HG02885 (cell line): ENCODE results near the gene GPLD1.

Experiments used
- ATAC-seq: cut with Tn5 transposase; IDR thresholded peaks from one replicate; pipeline ENCODE4 v1.9.1; 2021; ENCODE audit warnings: mild to moderate bottlenecking; ENCODE audit not compliant: unreplicated experiment, poor library complexity

The GPLD1 gene

DNA sequence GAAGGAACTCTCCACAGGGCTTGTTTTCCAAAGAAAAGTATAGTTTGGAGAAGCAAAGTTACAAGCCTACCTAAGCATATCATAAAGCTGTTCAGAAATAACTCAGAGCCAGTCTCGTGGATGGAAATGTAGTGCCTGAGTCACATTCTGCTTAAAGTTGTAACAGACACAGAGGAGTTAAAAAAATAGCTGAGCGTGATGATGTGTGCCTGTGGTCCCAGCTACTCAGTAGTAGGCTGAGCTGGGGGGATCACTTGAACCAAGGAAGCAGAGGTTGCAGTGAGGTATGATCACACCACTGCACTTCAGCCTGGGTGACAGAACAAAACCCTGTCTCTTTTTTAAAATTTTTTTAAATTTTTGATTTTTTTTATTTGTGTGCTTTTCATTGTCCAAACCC, 12.0 kb upstream of the GPLD1 start:
- no peak for ATAC-seq

DNA sequence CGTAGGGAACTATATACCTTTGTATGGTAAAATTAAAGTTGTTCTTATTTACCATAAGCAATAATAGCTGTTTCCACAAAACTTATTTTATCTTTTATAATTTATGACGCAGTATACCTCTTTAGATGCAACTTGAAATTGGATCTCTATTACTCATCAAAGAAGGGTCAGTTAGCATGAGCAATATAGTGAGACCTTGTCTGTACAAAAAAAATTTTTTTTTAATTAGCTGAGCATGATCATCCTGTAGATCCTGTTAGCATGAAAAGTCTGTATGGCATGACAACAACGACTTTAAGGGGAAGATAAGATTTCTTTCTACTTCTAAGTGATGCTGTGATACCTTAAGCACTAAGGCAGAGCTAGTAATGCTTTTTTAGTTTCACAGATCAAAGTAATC, 11.3 kb upstream of the GPLD1 start:
- no peak for ATAC-seq

DNA sequence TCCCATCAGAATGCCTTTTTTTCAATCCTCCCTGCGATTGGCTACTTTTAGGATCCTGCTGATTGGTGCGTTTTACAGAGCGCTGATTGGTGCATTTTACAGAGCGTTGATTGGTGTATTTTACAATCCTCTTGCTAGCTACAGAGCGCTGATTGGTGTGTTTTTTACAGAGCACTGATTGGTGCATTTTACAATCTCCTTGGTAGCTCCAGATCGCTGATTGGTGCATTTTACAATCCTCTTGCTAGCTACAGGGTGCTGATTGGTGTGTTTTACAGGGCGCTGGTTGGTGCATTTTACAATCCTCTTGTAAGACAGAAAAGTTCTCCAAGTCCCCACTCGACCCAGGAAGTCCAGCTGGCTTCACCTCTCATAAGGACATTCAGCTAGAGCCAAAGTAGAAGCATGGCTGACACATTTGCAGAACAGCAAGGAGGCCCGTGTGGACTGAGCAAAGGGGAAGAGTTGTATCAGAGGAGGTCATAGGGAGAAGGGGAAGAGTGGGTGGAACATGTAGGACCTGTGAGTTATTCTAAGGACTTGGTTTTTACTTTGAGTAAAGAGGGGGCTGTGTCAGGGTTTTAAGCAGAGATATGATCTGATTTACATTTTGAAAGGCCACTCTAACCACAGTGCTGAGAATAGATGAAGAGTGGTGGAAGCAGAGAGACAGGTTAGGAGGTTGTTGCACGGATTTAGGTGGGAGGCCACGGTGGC, 8.0 kb upstream of the GPLD1 start:
- ATAC-seq: peak; percentile 23

DNA sequence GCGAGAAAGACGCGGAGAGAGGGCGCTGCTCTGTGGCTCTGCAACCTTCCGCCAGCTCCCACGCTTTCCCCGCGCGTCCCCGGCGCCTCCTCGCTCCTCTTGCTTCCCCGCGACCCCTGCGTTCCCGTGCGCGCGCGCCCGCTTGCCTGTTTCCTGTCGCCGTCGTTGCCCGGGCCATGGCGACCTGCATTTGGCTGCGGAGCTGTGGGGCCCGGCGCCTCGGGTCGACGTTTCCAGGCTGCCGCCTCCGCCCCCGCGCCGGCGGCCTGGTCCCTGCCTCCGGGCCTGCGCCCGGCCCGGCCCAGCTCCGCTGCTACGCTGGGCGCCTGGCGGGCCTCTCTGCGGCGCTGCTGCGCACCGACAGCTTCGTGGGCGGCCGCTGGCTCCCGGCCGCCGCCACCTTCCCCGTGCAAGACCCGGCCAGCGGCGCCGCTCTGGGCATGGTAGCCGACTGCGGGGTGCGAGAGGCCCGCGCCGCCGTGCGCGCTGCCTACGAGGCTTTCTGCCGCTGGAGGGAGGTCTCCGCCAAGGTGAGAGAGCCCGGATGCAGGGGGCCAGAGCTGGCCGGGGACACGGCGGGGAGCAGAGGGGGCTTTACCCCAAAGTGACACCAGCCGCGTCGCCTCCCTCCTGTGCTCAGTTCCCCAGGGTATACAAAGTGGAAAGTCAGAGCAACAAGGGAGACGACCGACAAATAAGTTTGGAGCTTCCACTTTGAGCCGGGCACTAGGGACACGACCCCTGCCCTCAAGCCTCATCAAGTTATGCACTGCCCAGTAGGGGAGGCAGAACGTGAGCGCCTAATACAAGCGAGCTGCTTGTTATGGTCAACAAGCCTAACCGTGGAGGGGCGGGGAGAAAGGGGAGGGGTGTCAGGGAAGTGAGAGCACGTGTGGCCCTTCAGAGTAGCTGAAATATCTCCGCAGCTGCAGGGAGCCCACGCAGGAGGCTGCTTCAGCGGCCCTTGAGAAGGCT, 5.7 kb upstream of the GPLD1 start, which contains the start of gene ALDH5A1:
TSS of gene ALDH5A1 (plus strand) at position 149 of the 975 bp plus-strand sequence. CDS start at position 177, 28 bp downstream.
- ATAC-seq: peak; percentile 64

DNA sequence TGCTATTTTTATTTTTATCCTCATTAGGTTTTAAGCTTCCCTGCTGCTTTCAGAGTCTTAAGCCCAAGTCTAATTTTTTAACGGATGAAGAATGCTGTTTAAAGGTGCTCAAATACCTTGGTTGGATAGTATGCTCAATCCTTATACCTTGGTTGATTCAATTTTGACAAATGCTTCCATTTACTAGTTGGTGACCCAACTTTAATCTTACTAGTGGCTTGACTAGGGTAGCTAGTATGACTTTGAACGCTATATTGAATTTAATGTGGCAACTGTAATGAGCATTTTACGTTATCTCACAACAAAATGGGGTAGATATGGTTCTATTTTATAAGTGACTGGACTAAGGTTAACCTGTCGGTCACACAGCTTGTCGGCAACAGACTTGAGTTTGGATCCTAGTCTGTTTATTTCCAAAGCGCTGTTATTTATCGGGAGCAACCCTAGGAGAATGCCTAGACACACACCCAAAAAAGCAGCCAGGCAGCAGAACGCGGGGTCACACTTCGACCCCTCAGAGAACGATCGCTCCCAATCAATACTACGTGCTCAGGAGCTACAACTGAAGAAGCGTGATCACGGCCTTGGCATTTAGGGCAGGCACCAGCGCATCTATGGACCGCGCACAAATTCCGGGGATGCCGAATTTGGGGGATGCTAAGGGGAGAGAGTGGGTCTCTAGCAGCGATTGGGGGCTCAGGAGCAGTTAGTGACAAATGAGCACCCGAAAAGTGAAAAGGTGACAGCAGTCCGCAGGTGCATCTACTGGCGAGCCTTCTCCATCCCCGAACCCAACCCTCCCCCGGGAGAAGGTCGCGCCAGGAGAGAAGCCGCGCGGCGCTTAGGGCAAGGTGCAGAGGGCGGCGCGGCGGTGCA, 4.8 kb upstream of the GPLD1 start:
- no peak for ATAC-seq

DNA sequence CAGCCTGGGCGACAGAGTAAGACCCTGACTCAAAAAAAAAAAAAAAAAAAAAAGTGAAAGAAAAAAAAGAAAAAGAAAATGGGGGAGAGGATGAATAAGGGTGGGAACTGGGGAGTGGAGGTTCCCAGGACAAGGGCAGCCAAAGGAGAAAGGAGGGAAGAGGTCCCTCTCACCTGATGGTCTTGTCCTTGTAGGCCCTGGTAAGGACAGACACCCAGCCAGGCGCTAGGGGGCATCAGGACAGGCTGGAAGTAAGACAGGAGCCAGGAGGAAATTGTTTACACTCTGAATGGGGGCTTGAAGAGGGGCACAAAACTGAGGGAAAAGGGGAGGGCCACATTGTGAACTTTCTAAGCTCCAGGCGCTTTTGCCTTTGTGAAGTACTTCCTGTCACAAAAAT, 3.1 kb upstream of the GPLD1 start:
- no peak for ATAC-seq

DNA sequence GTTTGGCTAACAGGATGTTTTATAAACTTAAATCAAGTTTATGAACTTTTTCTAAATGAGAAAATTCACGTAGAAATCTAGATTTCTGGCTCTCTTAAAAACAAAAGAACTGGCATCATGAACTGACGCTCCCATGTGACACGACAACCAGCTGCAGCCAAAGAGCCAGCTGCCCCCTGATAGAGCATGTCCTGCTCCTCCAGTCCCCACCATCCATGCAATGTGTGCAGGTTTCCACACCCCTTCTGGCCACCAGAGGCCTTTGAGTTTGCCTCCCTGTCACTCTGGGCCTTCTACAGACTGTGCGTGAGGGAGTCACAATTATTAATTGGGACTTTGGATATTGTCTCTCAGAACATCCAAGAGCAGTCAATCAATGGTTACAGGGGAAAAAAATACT, 1.6 kb upstream of the GPLD1 start:
- ATAC-seq: no peak

DNA sequence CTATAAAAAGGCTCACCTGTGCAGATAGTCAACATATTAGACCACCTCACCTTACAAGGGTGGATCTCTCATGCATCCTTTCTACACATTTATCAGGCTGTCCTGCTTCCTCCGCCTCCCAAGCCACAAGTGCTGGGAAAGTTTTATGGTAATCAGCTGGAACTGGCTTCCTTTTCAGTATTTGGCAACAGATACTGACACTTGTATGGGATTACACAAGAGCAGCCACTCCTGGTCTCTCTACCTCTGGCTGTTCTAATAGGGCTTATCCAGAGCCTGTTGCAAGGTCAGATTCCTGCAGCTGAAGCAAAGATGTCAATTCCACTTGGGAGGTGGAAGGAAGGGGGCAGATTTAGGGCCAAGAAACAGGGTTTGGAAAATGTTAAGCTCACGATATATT, 503 bp upstream of the GPLD1 start:
- ATAC-seq: no peak

DNA sequence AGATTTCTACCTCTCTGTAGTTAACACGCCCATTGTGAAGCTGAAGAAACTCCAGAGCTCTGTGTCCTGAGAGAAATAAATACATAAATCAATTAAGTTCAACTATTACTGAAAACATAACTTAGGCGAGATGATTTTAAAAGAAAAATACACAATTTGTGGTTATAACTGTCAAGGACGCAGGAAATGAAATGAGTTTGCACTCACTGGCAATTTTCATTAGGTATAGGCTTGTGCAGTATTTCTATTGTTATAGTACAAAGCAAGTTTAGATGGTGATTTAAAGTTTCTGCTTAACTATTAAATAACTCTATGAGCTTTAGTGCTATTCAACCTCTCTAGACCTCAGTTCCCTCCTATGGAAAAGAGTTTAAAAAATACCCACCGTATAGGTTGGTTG, 3.3 kb downstream of the GPLD1 start:
- ATAC-seq: no peak

DNA sequence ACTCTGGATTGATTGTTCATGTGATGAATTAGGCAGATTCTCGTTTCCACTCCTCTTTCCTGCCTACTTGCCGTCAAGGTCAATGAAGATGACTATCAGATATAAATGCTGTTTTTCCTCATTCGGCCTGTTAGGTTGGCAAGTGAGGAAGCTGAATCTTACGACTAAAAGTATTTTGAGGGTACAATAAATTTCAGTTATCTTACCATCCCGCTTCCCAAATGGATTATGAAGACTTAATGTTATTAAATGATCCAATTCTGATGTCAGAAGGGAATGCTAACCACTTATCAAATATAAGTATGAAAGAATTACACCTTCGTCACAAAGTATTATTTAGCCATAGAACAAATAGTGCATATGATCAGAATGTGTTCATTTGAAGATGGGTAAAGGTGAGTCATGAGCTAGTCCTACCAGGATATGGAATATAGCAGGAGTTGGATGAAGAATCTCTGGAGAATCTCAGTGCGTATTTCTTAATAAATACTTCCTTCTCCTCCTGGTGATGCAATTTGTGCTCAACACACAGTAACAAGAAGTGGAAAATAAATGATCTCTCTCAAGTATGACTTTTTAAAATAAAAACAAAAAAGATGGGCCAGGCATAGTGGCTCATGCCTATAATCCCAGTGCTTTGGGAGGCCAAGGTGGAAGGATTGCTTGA, 4.6 kb downstream of the GPLD1 start:
- ATAC-seq: no peak

DNA sequence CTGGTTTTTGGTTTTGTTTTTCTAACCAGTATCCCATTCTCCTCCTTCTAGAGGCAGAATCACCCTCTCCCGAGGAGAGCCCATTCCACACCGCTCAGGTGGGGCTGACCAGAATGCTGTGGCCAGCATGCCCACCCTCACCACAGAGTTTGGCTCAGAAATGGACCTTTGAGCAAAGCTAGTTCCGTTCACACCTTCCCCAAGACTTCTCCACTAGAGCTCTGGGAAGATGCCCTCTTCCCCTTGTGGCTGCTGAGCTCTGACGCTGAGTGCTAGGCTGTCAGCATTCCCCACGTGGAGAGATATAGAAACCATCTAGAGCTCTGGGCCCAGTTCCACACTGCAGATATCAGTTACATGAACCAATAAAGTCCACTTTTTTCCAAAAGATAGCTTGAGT, 7.9 kb downstream of the GPLD1 start:
- no peak for ATAC-seq

DNA sequence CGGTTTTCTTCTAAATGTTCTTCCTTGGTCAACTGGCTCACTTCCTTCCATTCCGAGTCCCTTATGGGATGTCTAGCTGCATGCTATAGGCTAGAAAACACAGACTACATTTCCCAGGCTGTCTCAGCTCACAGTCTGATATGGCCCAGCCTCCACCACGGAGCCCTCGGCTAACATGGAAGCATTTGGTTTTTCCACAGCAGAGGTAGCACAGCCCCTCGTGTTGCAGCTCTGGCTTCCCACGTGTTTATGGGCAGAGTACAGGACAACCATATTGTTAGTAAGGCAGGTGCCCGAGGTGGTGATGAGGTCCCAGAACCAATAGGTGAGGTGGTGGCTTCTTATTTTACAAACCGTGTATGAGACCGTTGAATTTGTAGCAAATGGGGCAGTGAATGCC, 8.7 kb downstream of the GPLD1 start:
- ATAC-seq: no peak

DNA sequence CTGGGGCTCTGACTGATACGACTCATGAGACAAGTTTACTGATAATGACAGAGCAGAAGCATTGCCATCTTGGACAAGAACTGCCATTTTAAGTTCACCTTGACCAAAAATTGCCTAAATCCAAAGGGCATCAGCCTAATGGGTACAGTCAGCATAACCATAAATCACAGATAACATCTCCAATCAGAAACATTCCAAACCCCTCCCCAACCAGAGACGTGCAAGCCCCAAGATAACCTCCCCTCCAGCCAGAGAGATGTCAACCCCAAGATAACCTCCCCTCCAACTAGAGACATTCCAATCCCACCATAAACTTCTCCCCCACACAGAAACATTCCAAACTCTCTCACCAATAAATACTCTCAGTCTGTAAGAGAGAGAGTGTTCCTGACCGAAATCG, 10.5 kb downstream of the GPLD1 start:
- no peak for ATAC-seq

DNA sequence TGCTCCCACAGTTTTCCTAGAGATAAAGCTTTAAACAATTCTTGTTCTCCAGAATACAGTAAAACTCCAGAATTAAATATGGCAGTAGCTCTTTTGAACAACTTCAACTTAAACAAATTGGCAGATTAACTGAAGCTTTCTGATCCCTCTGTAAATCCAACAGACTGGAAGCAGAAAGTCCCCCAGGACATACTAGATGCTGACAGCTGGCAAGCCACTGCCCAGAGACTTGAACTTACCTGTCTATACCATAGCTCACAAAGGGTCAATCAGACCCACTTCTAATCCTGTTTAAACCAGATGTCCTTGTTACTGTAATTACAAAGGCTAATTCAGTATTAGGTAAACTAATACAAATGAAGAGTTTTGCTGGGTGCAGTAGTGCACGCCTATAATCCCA, 12.3 kb downstream of the GPLD1 start:
- ATAC-seq: no peak

DNA sequence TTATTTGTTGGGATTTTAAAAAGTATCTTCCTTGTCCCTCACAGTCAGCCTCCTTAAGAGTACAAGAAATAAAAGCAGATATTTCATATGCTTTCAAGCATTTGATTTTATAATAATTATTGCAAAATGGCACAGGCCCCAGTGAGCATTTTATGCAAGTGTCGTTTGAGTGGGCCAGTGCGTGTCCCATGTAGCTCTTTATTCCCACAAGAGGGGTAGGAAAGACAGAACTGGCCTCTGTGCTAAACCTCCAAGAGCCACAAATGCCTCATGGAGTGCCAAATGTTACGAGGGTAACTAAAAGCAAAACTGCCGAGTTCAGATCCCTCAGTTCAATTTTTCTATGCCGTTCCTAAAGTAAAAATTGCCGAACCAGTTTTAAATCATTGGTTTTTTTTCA, 12.7 kb downstream of the GPLD1 start:
- no peak for ATAC-seq

DNA sequence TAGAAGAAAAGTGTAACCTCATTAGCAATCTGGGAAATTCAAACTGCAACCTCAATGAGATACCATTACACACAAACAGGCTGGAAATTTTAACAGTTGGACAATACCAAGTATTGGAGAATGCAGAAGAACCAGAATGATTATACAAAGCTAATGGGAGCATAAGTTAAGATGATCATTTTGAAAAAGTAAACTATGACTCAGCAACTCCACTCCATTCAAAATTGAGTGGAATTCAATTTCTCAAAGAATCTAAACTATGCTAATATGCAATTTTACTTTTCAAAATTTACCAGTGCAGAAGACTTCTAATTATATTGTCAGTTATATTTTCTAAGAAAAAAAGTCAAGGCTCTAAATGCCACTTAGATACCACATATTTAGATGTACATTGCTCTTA, 17.2 kb downstream of the GPLD1 start:
- no peak for ATAC-seq

DNA sequence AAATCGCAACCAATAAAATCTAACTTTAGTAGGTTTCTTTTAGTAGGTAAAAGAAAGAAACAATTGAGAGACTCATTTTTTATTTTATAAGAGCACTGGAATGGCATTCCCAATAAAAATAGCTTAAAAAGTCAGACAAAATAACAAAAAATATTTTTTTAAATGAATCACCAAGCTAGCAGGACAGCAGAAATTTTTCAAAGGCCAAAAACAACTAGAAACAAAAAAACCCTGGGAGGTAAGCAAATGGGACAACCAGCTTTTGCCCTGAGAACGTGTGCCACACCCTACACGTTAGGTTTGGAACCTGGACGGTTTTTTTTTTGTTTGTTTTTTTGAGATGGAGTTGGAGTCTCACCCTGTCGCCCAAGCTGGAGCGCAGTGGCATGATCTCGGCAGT, 19.6 kb downstream of the GPLD1 start:
- ATAC-seq: no peak

DNA sequence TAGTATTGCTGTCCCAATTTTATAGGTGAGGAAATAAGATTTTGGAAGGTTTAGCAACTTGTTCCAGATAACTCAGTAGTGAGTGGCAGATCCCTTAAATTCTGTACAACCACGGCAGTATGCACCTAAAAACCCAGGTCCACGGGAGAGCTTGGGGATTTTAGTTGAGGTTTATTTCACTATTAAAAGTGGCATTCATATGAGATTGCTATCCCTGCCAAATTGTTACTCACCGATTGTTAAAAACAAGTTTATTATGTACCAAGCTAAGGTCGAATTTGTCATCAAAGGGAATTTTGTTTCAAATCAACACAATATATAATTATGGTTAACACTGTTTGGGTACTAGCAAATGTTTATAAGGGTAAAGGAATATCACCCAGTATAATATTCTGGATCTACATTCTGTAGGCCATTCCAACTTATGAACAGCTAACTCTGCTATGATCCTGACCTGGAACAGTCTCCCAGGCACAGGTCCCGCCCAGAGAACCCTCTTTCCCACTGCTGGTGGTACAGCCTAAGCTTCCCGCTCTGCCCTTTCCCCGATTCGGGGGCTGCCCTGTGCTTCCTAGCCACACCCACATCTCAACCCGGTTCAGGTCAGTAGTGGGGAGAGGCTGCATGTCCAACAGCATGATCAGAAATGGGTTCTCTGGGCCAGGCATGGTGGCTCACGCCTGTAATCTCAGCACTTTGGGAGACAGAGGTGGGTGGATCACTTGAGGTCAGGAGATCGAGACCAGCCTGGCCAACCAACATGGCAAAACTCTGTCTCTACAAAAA, 24.9 kb downstream of the GPLD1 start:
- ATAC-seq: no peak

DNA sequence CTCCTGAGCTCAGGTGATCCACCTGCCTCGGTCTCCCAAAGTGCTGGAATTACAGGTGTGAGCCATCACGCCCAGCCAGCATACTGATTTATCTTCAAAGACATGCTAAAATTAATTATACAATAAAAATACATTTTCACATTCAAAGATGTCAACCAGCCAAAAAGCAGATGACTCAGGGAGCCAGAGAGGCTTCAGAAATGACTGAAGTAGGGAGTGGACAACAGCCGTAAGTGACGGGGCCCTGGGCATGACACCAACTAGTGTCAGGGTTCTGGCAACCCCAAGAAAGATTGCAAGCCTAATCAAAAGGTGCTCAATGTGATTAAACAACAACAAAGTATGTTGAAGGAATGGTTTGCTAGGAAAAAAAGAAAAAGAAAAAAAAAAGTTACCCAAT, 28.4 kb downstream of the GPLD1 start:
- no peak for ATAC-seq
